GM12801 (cell line): ENCODE data around the gene COL12A1.

ENCODE experiments used
- TF ChIP-seq, protein P1 (sequence below): IDR thresholded peaks from one replicate; pipeline ENCODE4 v1.5.1; 2011; ENCODE audit warnings: control low read depth; ENCODE audit not compliant: insufficient read length; ENCODE audit errors: extremely low read depth

Gene COL12A1

DNA sequence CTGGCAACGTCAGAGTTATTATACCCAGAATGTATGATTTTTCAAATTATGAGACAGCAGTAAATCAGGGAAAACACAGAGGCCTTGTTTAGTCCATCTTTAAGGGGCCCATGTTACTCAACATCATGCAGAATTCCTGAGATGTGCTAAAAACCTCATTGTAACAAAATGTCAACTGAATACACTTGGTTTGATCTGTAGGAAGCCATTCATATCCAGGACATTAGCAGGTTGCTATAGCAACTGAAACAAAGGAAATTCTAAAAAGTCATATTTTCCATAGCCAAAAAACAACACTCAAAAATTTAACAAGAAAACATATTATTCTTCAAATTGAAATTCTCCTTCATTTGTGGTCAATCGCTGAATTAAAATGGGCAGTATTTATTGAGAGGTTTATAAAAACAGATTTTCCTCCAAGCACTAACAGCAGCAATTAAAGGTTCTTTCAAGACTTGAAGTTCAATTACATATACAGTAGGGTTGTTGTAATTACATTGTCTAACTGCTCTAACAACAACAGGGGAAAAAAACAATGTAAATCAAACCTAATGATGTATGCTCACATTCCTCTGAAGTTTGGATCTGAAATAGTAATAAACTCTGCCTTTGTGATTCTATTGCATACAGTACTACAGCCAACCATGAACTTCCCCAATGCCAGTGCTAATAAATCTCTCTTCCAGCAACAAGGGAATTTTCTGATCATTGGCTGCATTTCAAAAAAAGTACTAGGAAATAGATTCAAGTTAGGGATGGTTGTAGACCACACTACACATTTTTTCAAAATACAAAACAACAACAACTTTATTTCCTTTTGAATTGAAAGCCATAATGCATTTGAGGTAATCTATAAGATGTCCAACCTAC is 34.9 kb downstream of the COL12A1 start:
- TF ChIP-seq, protein P1, sequence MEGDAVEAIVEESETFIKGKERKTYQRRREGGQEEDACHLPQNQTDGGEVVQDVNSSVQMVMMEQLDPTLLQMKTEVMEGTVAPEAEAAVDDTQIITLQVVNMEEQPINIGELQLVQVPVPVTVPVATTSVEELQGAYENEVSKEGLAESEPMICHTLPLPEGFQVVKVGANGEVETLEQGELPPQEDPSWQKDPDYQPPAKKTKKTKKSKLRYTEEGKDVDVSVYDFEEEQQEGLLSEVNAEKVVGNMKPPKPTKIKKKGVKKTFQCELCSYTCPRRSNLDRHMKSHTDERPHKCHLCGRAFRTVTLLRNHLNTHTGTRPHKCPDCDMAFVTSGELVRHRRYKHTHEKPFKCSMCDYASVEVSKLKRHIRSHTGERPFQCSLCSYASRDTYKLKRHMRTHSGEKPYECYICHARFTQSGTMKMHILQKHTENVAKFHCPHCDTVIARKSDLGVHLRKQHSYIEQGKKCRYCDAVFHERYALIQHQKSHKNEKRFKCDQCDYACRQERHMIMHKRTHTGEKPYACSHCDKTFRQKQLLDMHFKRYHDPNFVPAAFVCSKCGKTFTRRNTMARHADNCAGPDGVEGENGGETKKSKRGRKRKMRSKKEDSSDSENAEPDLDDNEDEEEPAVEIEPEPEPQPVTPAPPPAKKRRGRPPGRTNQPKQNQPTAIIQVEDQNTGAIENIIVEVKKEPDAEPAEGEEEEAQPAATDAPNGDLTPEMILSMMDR, result no peak

DNA sequence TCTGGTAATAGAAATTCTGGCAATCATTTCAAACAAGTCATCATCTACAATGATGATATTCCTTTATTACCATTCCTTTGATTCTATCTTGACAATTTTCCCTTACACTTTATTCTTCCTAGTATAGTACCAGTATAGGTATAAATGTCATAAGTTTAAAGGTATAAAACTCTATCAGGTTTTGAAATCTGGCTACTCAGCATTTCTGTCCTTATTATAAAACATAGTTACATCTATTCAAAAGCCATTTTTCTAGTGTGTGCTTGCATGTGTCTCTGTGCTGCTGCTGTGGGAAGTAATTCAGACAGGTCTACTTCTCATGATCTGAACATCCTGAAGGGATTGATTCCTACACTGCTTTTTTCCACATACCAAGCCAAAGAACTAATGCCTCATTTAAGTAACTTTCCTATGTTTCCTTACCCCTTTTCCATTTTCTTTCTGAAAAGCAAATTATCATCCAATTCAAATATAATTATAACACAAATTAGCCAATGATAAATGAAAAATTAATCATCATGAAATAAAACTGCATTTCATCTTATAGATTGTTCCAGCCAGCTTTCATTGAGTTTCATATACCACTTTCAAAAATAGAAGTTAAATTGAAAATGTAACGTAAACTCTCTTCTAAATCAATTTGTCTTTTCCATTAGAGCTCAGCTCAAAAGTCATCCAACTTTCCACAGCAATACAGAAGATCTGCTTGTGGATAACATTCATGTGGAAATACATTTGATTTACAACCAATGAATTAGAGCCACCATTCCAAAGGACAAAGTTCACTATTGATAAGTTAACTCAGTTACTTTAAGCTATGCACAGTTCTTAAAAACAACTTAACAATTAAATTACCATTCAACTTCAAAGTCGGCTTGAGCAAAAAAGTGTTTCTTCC is 35.9 kb downstream of the COL12A1 start:
- TF ChIP-seq, protein P1, result no peak

DNA sequence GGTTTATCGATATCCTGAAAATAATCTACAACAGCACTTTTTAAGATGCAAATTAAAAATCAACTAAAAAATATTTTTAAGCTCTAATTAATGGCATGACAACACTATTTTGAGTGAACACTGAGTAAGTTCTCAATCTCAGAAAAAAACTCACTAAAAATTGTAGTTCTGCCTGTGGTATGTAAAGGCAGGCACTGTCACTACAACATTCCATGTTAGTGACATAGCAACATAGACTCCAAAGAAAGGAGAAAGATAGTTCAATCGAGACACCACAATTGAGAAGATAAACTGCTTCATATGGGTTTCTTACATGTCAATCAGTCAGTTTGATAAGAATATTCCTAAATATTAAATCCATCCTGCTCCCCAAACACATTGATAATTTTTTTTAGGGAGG is 38.0 kb downstream of the COL12A1 start:
- TF ChIP-seq, protein P1, result no peak

DNA sequence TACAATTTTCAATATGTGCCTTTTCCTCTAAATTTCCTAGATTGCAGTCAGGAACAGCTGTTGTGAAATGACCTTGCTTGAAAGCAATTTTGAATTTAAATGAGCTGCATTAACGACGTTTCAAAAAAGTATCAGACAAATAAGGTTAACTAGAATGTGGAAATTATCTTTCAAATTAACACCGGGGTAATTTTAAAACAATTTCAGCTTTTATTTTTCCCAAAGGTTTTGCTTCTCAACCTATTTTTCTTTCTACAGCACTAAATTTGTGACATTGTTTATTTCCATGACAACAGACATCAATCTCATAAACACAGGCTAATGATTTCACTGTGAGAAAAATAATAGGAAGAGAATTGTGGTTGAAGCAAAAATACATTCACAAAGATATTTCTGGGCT is 38.5 kb downstream of the COL12A1 start:
- TF ChIP-seq, protein P1, result no peak

DNA sequence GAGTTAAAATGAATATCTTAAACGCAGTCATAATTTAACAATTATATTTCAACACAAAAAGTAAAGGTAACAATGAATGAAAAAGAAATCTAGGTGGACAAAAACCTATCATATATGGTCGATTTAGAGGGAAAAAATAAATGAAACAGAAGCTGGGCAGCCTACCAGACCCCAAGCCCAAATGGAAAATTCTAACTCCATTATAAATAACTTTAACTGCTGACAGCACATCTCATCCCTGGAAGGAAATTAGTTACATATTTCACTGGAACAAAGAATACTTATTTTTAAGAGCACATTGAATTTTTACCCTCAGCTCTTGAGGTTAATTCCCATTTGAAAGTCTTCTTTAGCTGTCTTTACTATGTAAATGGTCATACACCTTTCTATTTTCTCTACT is 39.1 kb downstream of the COL12A1 start:
- TF ChIP-seq, protein P1, result no peak

DNA sequence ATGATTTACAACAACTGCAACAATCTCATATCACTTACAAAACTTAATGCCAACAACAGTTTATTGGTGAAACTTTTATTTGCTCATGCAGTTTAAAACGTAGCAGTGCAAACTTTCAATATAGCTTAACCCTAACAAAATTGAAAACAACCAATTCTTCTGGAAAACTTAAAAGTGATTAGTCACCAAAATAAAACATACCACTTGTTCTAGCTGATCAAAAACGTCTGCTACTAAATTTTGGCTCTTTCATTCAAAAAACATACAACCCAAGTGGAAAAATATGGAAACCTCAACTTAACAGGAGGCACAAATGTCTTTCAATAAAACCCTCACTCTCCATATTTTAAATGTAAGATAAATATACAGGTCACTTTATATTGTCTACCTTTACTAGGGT is 39.6 kb downstream of the COL12A1 start:
- TF ChIP-seq, protein P1, result no peak

DNA sequence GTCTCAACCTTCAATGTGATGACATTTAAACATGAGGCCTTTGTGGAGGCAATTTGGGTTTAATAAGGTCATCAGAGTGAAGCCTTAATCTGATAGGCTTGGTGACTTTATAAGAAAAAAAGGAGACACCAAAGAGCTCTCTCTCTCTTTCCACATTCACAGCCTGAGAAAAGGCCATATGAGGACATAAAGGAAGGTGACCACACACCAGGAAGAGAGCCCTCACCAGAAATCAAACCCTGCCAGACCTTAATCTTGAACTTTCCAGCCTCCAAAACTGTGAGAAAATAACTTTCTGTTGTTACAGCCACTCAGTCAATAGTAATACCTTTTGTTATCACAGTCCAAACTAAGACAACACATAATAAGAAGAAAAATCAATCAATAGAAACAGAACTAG is 47.7 kb downstream of the COL12A1 start:
- TF ChIP-seq, protein P1, result no peak
